Measurements from ENCODE around the gene SIRT4. TPM values are rescaled to one million over a fixed set of nuclear protein-coding genes. Genes with fewer than 3 reads are reported as not detected.

Gene SIRT4
- total RNA-seq, 1 donor: 1.1 TPM

DNA sequence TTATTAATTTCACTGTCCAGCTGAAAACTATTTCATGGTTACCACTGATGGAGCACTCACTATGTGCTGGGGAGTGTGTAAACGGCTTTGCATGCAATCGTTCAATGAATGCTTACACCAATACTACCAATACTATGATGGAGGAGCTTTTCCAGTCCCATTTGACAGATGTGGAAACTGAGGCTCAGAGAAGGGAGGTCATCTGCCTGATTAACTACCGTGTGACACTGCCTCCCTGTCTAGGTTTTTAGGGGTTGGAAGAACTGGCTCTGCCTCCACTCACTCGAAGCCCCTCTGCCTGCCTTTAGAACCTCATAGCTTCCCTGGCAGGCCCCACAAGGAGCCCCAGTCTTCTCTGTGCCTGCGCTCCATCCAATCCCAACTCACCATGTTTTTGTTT is 55.0 kb downstream of the SIRT4 start:
- peak overlapping the region; percentile 33 for H2AFZ ChIP-seq (ENCODE audit: low read length)
- DNase-seq (ENCODE audit: insufficient read length, low spot score, missing footprints): no peak
- peak overlapping the region; percentile 49 for H3K4me2 ChIP-seq (ENCODE audit: insufficient read depth, low read length)

DNA sequence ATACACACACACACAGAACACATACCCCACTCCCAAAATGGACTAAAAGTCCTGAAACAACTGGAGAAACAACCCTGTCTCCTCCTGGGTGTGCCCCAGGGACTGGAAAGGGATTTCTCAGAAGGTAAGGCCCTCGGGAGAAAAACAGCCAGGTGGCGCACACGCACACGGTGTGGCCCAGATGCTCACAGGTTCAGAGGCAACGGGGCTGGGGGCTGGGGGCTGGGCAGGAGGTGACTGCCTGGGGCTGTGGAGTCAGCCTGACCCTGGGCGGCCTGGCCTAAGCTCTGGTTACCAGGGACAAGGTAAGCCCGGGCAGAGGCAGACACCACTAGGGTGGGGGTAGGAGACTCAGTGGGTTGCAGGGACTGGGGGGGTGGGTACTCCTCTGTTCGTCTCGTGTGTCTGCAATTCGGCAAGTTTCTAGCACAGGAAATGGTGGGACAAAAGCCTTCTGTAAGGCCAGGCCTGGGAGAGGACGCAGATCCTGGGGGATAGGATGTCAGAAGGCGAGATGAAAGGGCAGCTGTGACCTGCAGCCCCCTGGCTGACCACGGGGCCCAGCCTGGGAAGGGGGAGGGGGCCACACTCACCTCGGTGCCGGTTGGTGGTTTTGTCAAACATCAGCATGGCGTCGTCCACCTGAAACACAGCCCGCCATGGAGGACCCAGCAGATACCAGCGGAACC is 56.4 kb downstream of the SIRT4 start:
- Histone ChIP-seq H3K4me2 (ENCODE audit: insufficient read depth, low read length) (no peak overlapping the region), H3K79me2 (ENCODE audit: insufficient read depth, low read length) (no peaks in the 10 kb centered on the region), H4K20me1 (ENCODE audit: insufficient read depth, low read length) (no peaks in the 10 kb centered on the region), H3K27ac (ENCODE audit: low read depth, low read length) (no peak overlapping the region), H3K9me3 (ENCODE audit: low read depth, low read length) (no peaks in the 10 kb centered on the region), H3K36me3 (ENCODE audit: insufficient read depth, low read length) (no peaks in the 10 kb centered on the region), H3K4me3 (ENCODE audit: insufficient read depth, low read length) (no peak overlapping the region), H2AFZ (ENCODE audit: low read length) (no peak overlapping the region), H3K27me3 (ENCODE audit: insufficient read depth, low read length) (no peaks in the 10 kb centered on the region), H3K4me1 (ENCODE audit: insufficient read depth, low read length) (peaks cover 8% of the 10 kb centered on the region)
- TF ChIP-seq, protein P1, sequence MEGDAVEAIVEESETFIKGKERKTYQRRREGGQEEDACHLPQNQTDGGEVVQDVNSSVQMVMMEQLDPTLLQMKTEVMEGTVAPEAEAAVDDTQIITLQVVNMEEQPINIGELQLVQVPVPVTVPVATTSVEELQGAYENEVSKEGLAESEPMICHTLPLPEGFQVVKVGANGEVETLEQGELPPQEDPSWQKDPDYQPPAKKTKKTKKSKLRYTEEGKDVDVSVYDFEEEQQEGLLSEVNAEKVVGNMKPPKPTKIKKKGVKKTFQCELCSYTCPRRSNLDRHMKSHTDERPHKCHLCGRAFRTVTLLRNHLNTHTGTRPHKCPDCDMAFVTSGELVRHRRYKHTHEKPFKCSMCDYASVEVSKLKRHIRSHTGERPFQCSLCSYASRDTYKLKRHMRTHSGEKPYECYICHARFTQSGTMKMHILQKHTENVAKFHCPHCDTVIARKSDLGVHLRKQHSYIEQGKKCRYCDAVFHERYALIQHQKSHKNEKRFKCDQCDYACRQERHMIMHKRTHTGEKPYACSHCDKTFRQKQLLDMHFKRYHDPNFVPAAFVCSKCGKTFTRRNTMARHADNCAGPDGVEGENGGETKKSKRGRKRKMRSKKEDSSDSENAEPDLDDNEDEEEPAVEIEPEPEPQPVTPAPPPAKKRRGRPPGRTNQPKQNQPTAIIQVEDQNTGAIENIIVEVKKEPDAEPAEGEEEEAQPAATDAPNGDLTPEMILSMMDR (IDR thresholded peaks at IDR 0.05; ENCODE audit: extremely low read depth, low read depth, low read length): no peak
- no peak for DNase-seq (ENCODE audit: insufficient read length, low spot score, missing footprints)

More for the DNA sequence above, 55.0 kb downstream of the SIRT4 start:
- no peaks in the 10 kb centered on the region for H3K36me3 ChIP-seq (ENCODE audit: insufficient read depth, low read length)
- no peaks in the 10 kb centered on the region for H4K20me1 ChIP-seq (ENCODE audit: insufficient read depth, low read length)
- H3K27ac ChIP-seq (ENCODE audit: low read depth, low read length): no peak overlapping the region
- H3K79me2 ChIP-seq (ENCODE audit: insufficient read depth, low read length): no peaks in the 10 kb centered on the region
- TF ChIP-seq, protein P1 (IDR thresholded peaks at IDR 0.05; ENCODE audit: extremely low read depth, low read depth, low read length): no peak
- H3K27me3 ChIP-seq (ENCODE audit: insufficient read depth, low read length): no peaks in the 10 kb centered on the region
- H3K4me3 ChIP-seq (ENCODE audit: insufficient read depth, low read length): no peak overlapping the region
- H3K4me1 ChIP-seq (ENCODE audit: insufficient read depth, low read length): peaks cover 10% of the 10 kb centered on the region
- no peaks in the 10 kb centered on the region for H3K9me3 ChIP-seq (ENCODE audit: low read depth, low read length)

- H4K20me1 ChIP-seq (ENCODE audit: insufficient read depth, low read length): no peaks in the 10 kb centered on the region
- H3K27ac ChIP-seq (ENCODE audit: low read depth, low read length): no peak overlapping the region
- H3K4me3 ChIP-seq (ENCODE audit: insufficient read depth, low read length): no peak overlapping the region
- no peaks in the 10 kb centered on the region for H3K36me3 ChIP-seq (ENCODE audit: insufficient read depth, low read length)
- H3K27me3 ChIP-seq (ENCODE audit: insufficient read depth, low read length): no peaks in the 10 kb centered on the region
- DNase-seq (ENCODE audit: insufficient read length, low spot score, missing footprints): no peak
- H3K9me3 ChIP-seq (ENCODE audit: low read depth, low read length): no peaks in the 10 kb centered on the region
- no peak overlapping the region for H2AFZ ChIP-seq (ENCODE audit: low read length)
- peaks cover 8% of the 10 kb centered on the region for H3K4me1 ChIP-seq (ENCODE audit: insufficient read depth, low read length)
- H3K79me2 ChIP-seq (ENCODE audit: insufficient read depth, low read length): no peaks in the 10 kb centered on the region
- TF ChIP-seq, protein P1 (IDR thresholded peaks at IDR 0.05; ENCODE audit: extremely low read depth, low read depth, low read length): no peak
- no peak overlapping the region for H3K4me2 ChIP-seq (ENCODE audit: insufficient read depth, low read length)
Observed at GRCh38 chr12:120359128-120359527, 57.0 kb downstream of the SIRT4 start.

DNA sequence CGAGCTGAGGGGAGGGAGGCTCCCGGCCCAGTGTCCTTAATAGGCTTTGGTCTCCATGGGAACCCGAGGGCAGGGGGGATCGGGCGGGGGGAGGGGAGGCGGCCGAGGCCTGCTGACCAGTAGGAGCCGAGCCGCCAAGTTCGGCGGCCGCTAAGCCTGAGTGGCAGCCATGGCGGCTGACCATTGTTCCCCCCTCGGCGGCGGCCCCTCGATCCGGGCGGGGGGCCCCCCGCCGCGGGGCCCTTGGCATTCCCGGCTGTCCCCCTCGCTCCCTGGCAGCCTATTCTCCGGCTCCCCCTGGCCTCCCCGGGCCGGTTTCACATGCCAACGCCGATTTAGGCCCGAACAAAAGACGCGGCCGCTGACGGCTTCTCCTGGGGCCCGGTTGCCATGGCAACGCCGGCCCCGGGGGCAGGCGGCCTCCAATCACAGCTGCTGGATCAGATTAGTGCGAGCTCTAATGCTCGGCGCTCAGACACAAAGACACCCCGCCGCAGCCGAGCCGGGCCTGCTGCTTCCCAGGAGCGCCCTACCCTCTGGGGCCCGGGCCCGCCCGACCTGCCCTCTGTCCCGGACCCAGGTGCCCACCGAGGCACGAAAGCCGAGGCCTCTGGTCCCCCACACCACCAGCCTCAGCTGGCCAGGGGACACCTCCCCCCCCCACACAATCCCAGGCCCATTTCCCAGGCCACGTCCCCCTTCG is 59.5 kb downstream of the SIRT4 start:
- peak overlapping the region; percentile 33 for H3K27ac ChIP-seq (ENCODE audit: low read depth, low read length)
- H3K4me1 ChIP-seq (ENCODE audit: insufficient read depth, low read length): peaks cover 8% of the 10 kb centered on the region
- DNase-seq (ENCODE audit: insufficient read length, low spot score, missing footprints): peak; percentile 99
- TF ChIP-seq, protein P1 (IDR thresholded peaks at IDR 0.05; ENCODE audit: extremely low read depth, low read depth, low read length): no peak
- H4K20me1 ChIP-seq (ENCODE audit: insufficient read depth, low read length): no peaks in the 10 kb centered on the region
- peaks cover 8% of the 10 kb centered on the region for H3K27me3 ChIP-seq (ENCODE audit: insufficient read depth, low read length)
- no peaks in the 10 kb centered on the region for H3K79me2 ChIP-seq (ENCODE audit: insufficient read depth, low read length)
- H3K4me2 ChIP-seq (ENCODE audit: insufficient read depth, low read length): peak overlapping the region; percentile 66
- H2AFZ ChIP-seq (ENCODE audit: low read length): peak overlapping the region; percentile 51
- H3K9me3 ChIP-seq (ENCODE audit: low read depth, low read length): no peaks in the 10 kb centered on the region
- no peaks in the 10 kb centered on the region for H3K36me3 ChIP-seq (ENCODE audit: insufficient read depth, low read length)
- peak overlapping the region; percentile 65 for H3K4me3 ChIP-seq (ENCODE audit: insufficient read depth, low read length)
